ENCODE measurements around the gene TAF11.
"Not testable (repeated sequence)": the region's sequence is repeated elsewhere in the genome, so short reads cannot be mapped to it uniquely, and the experiment has no call there.

GRCh38 chr6:34885837-34886236 lies 2.0 kb downstream of the TAF11 start:
- not testable (repeated sequence) for TF ChIP-seq CTCF (conservative IDR thresholded peaks at IDR 0.05; ENCODE audit: low read length); EZH2phosphoT487 (IDR thresholded peaks at IDR 0.05; ENCODE audit: borderline replicate concordance)
